A549 (cell line): ENCODE measurements around the gene TNFAIP6. TPM values are rescaled to one million over a fixed set of nuclear protein-coding genes. Genes with fewer than 3 reads are reported as not detected.

Experiments used
- ATAC-seq, 2 experiments: fragments of 200-7000 bp in 1 of 2; fragments of >200 bp in 1 of 2; cut with Nextera tagmentation in 1 of 2; cut with Tn5 transposase in 1 of 2; 3 replicates each; pipeline versions ENCODE4 v1.8.0 to v1.9.1; 2018 to 2020; ENCODE audit warnings: mild to moderate bottlenecking in 1 of 2, moderate library complexity in 1 of 2
- CTCF ChIA-PET: fragments of 300-600 bp; sonication (Branson Sonifier 250); formaldehyde crosslinking; extraction: SDS; loops from one replicate; lab custom pipeline; 2021; ENCODE audit warnings: antibody characterized with exemption, inconsistent platforms; lab: Yijun Ruan, JAX
- POLR2A ChIA-PET: fragments of 350-600 bp; formaldehyde crosslinking; extraction: SDS; loops from one replicate; lab custom pipeline; 2021; ENCODE audit warnings: antibody characterized with exemption, inconsistent platforms; lab: Yijun Ruan, JAX
- DNase-seq, 2 experiments: peaks; one replicate each; pipeline versions ENCODE4 v3.0.0 to v3.0.0-alpha.2; 2011 to 2016; ENCODE audit warnings: low read depth in 1 of 2, low spot score in 1 of 2
- FAIRE-seq: peaks from 2 replicates; lab custom pipeline; 2011; peaks lifted over from hg19 to GRCh38; lab: Jason Lieb, UNC
- H3K27ac ChIP-seq, 2 experiments: fragments of >200 bp; sonication (Bioruptor Twin); formaldehyde crosslinking; 3 replicates each; pipeline ENCODE4 v1.5.1; 2016 to 2017
- H3K4me1 ChIP-seq: fragments of >200 bp; sonication (Bioruptor Twin); formaldehyde crosslinking; 3 replicates; pipeline ENCODE4 v1.6.1; 2016
- H3K4me2 ChIP-seq: fragments of >200 bp; sonication (Bioruptor Twin); formaldehyde crosslinking; 3 replicates; pipeline ENCODE4 v1.6.1; 2016
- H3K4me3 ChIP-seq: fragments of >200 bp; sonication (Bioruptor Twin); formaldehyde crosslinking; 3 replicates; pipeline ENCODE4 v1.5.1; 2016
- H3K9me3 ChIP-seq: fragments of >200 bp; sonication (Bioruptor Twin); formaldehyde crosslinking; 3 replicates; pipeline ENCODE4 v1.6.1; 2016
- BCL3 ChIP-seq: fragments of >200 bp; sonication (Bioruptor Twin); formaldehyde crosslinking; IDR thresholded peaks from 3 replicates; pipeline ENCODE4 v1.6.1; 2016
- CBX8 ChIP-seq: fragments of 200-600 bp; sonication (generic); IDR thresholded peaks from 2 replicates; pipeline ENCODE4 v1.6.1; 2016
- CHD4 ChIP-seq: fragments of 200-600 bp; sonication (generic); IDR thresholded peaks from 2 replicates; pipeline ENCODE4 v1.6.1; 2016; ENCODE audit warnings: antibody characterized with exemption, mild to moderate bottlenecking, borderline replicate concordance
- EHF ChIP-seq: fragments of 250-450 bp; sonication (Bioruptor Pico); IDR thresholded peaks from 2 replicates; pipeline ENCODE4 v1.5.0; 2020; ENCODE audit warnings: mild to moderate bottlenecking
- FOSL2 ChIP-seq, 2 experiments: fragments of 450-650 bp in 1 of 2; fragments of >200 bp in 1 of 2; sonication (Bioruptor Twin) in 1 of 2; formaldehyde crosslinking; IDR thresholded peaks; 2 replicates each; pipeline versions ENCODE4 v1.5.0 to v1.6.1; 2016 to 2020; ENCODE audit warnings: mild to moderate bottlenecking in 1 of 2, moderate library complexity in 1 of 2
- HEYL ChIP-seq: fragments of 250-450 bp; sonication (Bioruptor Pico); IDR thresholded peaks from 2 replicates; pipeline ENCODE4 v1.8.0; 2021; ENCODE audit warnings: mild to moderate bottlenecking, moderate library complexity
- HOXB13 ChIP-seq: fragments of 250-450 bp; sonication (Bioruptor Pico); IDR thresholded peaks from 2 replicates; pipeline ENCODE4 v1.5.0; 2020; ENCODE audit warnings: low read depth, mild to moderate bottlenecking, moderate library complexity
- HOXB5 ChIP-seq: fragments of 250-450 bp; sonication (Bioruptor Pico); IDR thresholded peaks from 2 replicates; pipeline ENCODE4 v1.5.0; 2020; ENCODE audit warnings: mild to moderate bottlenecking, moderate library complexity
- MAFK ChIP-seq: fragments of 450-650 bp; IDR thresholded peaks from 2 replicates; pipeline ENCODE4 v1.6.1; 2014; ENCODE audit not compliant: partially characterized antibody
- NFE2L2 ChIP-seq: fragments of 150-350 bp; conservative IDR thresholded peaks from 2 replicates; pipeline ENCODE4 v1.6.1; 2014; ENCODE audit warnings: low read length
- NR3C1 ChIP-seq: fragments of >200 bp; sonication (Bioruptor Twin); formaldehyde crosslinking; IDR thresholded peaks from 3 replicates; pipeline ENCODE4 v1.6.1; 2017
- USF2 ChIP-seq: fragments of 450-650 bp; IDR thresholded peaks from 2 replicates; pipeline ENCODE4 v1.6.1; 2014; ENCODE audit warnings: antibody characterized with exemption
- WGBS: methylation state at CpG from one replicate; pipeline ENCODE4 v1.1.6; 2017; ENCODE audit errors: missing lambda C conversion rate; 5-methylcytosine and 5-hydroxymethylcytosine counted together
- polyA plus RNA-seq, 4 experiments: library from polyadenylated mRNA; depleted of rRNA in 3 of 4; stranded (reverse); fragments of >200 nt; fragmentation: RNase III in 1 of 4; extraction: RNeasy Plus Mini Kit Qiagen cat#74134 plus additional on column Dnase treatment in 1 of 4; gene quantifications; 2 replicates in 3 of 4; 3 replicates in 1 of 4; pipeline ENCODE4 v1.2.3, GENCODE V29; 2011 to 2017
- TF ChIP-seq, protein P1 (sequence below): IDR thresholded peaks from 2 replicates; pipeline ENCODE4 v1.6.1; 2012
- TF ChIP-seq, protein P2 (sequence below): IDR thresholded peaks from 2 replicates; pipeline ENCODE4 v1.6.1; 2012
- TF ChIP-seq, protein P3 (sequence below): fragments of 200-600 bp; sonication (generic); IDR thresholded peaks from 2 replicates; pipeline ENCODE4 v1.6.1; 2016; ENCODE audit warnings: antibody characterized with exemption, mild to moderate bottlenecking, moderate library complexity
- TF ChIP-seq, protein P4 (sequence below): IDR thresholded peaks from 2 replicates; pipeline ENCODE4 v1.6.1; 2012; ENCODE audit warnings: low read depth, borderline replicate concordance

TNFAIP6 gene
- polyA plus RNA-seq, 2 of the 4 experiments (the other 2 are of a cell fraction): 3.3 to 4.5 TPM

DNA sequence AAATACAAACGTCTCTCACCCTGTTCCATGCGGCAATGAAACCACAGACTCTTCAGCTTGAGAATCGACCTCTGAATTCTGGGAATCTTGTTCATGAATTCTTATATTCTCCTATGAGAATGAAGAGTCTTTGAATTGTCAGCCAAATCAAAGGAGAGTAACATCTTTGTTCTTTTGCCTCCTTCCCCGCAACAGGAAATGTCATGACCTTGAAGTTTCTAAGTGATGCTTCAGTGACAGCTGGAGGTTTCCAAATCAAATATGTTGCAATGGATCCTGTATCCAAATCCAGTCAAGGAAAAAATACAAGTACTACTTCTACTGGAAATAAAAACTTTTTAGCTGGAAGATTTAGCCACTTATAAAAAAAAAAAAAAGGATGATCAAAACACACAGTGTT lies 21.8 kb downstream of the TNFAIP6 start:
- 0 out of 6 replicates have a peak overlapping the region, but pooled peaks of 1 of the 2 experiments have one; percentile 4 for H3K27ac ChIP-seq
- ChIA-PET CTCF (interaction anchor here (0.9 kb wide), 1 partner anchor 17 kb away, joined by 5 read pairs; no protein-coding TSS in a partner anchor), POLR2A (interaction anchor here (1.2 kb wide), 1 partner anchor 30 kb away, joined by 5 read pairs; the partner anchor contains the start of gene RIF1)
- H3K9me3 ChIP-seq: no peaks in the 10 kb centered on the region
- TF ChIP-seq CBX8 (no peak), USF2 (no peak), NFE2L2 (no peak), CHD4 (no peak), BCL3 (no peak), MAFK (no peak), EHF (CRISPR knock-in tag) (no peak)
- TF ChIP-seq, protein P1, sequence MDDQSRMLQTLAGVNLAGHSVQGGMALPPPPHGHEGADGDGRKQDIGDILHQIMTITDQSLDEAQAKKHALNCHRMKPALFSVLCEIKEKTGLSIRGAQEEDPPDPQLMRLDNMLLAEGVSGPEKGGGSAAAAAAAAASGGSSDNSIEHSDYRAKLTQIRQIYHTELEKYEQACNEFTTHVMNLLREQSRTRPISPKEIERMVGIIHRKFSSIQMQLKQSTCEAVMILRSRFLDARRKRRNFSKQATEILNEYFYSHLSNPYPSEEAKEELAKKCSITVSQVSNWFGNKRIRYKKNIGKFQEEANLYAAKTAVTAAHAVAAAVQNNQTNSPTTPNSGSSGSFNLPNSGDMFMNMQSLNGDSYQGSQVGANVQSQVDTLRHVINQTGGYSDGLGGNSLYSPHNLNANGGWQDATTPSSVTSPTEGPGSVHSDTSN: no peak
- TF ChIP-seq, protein P2, sequence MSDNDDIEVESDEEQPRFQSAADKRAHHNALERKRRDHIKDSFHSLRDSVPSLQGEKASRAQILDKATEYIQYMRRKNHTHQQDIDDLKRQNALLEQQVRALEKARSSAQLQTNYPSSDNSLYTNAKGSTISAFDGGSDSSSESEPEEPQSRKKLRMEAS: no peak
- TF ChIP-seq, protein P3, sequence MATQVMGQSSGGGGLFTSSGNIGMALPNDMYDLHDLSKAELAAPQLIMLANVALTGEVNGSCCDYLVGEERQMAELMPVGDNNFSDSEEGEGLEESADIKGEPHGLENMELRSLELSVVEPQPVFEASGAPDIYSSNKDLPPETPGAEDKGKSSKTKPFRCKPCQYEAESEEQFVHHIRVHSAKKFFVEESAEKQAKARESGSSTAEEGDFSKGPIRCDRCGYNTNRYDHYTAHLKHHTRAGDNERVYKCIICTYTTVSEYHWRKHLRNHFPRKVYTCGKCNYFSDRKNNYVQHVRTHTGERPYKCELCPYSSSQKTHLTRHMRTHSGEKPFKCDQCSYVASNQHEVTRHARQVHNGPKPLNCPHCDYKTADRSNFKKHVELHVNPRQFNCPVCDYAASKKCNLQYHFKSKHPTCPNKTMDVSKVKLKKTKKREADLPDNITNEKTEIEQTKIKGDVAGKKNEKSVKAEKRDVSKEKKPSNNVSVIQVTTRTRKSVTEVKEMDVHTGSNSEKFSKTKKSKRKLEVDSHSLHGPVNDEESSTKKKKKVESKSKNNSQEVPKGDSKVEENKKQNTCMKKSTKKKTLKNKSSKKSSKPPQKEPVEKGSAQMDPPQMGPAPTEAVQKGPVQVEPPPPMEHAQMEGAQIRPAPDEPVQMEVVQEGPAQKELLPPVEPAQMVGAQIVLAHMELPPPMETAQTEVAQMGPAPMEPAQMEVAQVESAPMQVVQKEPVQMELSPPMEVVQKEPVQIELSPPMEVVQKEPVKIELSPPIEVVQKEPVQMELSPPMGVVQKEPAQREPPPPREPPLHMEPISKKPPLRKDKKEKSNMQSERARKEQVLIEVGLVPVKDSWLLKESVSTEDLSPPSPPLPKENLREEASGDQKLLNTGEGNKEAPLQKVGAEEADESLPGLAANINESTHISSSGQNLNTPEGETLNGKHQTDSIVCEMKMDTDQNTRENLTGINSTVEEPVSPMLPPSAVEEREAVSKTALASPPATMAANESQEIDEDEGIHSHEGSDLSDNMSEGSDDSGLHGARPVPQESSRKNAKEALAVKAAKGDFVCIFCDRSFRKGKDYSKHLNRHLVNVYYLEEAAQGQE: no peak
- TF ChIP-seq, protein P4, sequence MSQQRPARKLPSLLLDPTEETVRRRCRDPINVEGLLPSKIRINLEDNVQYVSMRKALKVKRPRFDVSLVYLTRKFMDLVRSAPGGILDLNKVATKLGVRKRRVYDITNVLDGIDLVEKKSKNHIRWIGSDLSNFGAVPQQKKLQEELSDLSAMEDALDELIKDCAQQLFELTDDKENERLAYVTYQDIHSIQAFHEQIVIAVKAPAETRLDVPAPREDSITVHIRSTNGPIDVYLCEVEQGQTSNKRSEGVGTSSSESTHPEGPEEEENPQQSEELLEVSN: no peak
- no peak overlapping the region for H3K4me3 ChIP-seq
- DNase-seq (no peak), FAIRE-seq (no peak), ATAC-seq (no peak)
- H3K4me2 ChIP-seq: no peak overlapping the region
- peaks cover 19% of the 10 kb centered on the region for H3K4me1 ChIP-seq
- 70% methylated on average over 4 of the region's 4 CpGs for WGBS

DNA sequence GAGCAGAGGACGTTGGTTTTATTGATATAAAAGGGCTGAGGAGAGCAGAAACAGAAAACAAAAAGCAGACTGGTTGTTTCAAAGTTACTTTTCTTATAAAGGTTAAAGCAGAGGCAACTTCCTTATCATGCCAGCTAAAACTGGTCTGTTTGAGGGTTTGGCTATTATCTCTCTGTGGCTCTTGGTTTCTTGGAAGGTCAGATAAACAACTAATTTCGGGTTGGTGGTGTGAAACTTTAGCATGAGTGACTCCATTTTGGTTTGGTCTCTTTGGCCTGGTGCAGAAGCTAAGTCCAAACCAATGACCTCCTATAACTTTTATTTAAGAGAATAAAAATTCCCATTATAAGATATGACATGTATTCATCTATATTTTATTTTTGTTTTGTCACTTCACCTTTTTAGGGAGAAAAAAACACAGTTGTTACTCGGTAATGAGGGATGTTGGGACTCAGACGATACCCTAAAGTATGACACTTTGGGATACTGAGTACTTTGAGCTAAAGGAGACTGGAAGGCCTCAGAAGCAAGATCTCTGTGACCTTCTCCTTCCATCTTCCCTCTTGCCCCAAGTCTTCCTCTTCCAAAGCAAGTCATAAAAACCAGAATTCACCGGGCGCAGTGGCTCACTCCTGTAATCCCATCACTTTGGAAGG lies 23.3 kb downstream of the TNFAIP6 start:
- no peak overlapping the region for H3K4me3 ChIP-seq
- POLR2A ChIA-PET: no interaction called here
- peaks cover 11% of the 10 kb centered on the region; the same call in 1 of the 3 replicates for H3K4me1 ChIP-seq
- DNase-seq: no peak
- 70% methylated on average over 6 of the region's 6 CpGs for WGBS
- ATAC-seq: no peak
- peak overlapping the region in 1 of 2 experiments; percentile 69; a peak in 3 of 6 replicates for H3K27ac ChIP-seq
- TF ChIP-seq HOXB5 (CRISPR knock-in tag): no peak
- no peak for TF ChIP-seq HEYL (CRISPR knock-in tag)
- no peak for TF ChIP-seq FOSL2 (IDR thresholded peaks at IDR 0.05)
- TF ChIP-seq FOSL2 (CRISPR knock-in tag; IDR thresholded peaks at IDR 0.05): no peak
- peak; percentile 69; the same call in 1 of the 2 replicates for TF ChIP-seq HOXB13 (CRISPR knock-in tag)
- TF ChIP-seq, protein P4: no peak
- TF ChIP-seq NR3C1: no peak
- FAIRE-seq: no peak
- H3K9me3 ChIP-seq: no peaks in the 10 kb centered on the region
- CTCF ChIA-PET: interaction anchor here (0.6 kb wide), 1 partner anchor 29 kb away, joined by 3 read pairs; no protein-coding TSS in a partner anchor
- no peak overlapping the region for H3K4me2 ChIP-seq
